Measurements from ENCODE around the gene CLDN7. TPM values are rescaled to one million over a fixed set of nuclear protein-coding genes. Genes with fewer than 3 reads are reported as not detected.

Gene CLDN7, protein sequence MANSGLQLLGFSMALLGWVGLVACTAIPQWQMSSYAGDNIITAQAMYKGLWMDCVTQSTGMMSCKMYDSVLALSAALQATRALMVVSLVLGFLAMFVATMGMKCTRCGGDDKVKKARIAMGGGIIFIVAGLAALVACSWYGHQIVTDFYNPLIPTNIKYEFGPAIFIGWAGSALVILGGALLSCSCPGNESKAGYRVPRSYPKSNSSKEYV
- total RNA-seq: 223 and 297 TPM in 2 replicates

DNA sequence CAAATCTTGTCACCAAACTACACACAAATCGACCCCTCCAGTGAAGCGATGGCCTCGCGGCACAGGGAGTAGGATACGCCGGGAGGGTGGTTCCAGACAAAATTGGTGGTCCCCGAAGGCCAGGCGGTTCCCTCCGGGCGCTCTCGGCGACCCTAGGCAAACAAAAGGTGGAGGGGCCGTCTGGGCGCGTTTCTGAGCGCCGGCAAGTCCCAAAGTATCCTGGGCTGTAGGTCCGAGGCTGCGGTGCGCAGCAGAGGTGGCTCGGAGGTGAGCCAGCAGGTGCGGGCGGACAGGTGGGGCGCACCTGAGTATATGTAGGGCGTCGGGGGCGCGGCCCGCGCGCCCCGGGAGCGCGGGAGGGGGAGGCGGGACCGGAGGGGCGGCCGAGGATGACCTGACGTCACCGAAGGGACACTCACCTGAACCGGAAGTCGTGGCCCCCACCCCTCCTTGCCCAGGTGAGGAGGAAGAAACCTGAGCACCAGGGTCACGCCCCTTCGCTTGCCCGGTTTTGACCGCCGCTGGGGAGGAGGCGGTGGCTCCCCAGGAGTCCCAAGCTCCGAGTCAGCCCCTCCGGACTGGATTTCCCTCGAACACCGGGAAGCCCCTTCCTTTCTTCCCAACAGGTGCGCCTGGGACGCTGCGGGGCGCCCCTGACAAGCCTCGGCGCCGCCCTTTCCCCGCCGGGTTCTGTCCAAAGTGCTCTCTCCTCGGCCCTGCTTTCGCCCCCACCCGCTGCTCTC is at the start of gene CLDN7:
CLDN7 (minus strand) TSS at position 287 of the 743 bp plus-strand sequence. CDS start 435 bp downstream, outside the sequence.

DNA sequence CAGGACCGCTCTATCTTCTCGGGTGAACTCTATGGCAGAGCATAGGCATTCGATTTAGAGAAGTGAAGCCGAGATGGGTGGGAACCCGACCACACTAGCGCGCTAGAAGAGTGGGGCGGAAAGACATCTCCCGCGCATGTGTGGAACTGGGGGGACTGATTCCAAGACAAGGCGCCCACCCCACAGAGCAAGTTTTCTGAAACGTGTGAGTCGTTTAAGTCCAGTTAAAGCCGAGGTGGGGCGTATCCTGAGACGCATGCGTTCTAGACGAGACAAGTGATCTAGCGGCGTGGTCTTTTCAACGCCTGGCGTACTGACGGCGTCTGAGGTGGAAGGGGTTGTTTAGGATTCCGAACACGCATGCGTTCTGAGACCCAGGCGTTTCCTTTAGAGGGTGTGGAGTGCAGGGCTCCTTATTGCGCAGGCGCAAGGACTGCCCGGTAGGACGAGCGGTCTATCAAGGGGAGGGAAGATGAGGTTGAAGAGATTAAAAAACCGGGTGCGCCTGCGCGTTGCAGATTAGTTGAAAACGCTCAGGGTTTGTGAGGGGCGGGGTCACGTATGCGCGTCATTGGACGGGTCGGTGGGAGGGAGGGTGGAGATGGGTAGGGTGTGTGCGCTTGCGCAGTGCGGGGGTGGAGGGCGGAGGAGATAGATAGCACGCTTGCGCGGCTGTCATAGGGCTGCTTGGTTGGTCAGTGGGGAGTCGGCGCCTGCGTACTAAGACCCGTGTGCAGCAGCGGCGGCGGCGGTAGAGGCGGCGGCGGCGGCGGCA is 44.8 kb upstream of the CLDN7 start, which contains the start of gene EIF5A:
EIF5A (plus strand) TSS at position 718 of the 775 bp plus-strand sequence. CDS start 2,008 bp downstream, outside the sequence.

DNA sequence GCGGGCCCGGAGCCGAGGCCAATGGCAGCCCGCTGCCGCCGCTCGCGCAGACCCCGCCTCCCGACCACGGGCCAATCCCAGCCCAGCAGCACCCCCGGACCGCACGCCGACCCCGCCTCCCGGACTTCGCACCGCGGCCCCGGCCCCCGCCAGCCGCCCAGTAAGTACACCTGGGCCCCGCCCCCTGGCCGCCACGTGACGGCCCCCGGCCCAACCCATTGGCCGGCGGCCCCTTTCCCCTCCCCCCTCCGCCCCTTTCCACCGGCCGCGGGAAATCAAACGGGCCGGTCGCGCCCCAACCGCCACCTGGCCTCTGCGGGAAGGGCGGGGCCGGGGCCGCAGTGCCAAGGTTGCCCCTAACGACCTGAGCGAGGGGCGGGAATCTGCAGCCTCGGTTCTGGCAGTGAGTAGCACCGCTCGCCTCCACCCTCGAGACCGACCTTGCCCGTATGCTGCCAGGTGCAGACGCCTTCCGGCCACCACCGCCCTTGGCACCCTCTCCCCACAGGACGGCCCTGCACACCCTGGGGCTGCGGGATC is 32.4 kb upstream of the CLDN7 start, which contains the start of gene YBX2:
YBX2 (minus strand) TSS at position 26 of the 540 bp plus-strand sequence. CDS start 139 bp downstream, outside the sequence.

DNA sequence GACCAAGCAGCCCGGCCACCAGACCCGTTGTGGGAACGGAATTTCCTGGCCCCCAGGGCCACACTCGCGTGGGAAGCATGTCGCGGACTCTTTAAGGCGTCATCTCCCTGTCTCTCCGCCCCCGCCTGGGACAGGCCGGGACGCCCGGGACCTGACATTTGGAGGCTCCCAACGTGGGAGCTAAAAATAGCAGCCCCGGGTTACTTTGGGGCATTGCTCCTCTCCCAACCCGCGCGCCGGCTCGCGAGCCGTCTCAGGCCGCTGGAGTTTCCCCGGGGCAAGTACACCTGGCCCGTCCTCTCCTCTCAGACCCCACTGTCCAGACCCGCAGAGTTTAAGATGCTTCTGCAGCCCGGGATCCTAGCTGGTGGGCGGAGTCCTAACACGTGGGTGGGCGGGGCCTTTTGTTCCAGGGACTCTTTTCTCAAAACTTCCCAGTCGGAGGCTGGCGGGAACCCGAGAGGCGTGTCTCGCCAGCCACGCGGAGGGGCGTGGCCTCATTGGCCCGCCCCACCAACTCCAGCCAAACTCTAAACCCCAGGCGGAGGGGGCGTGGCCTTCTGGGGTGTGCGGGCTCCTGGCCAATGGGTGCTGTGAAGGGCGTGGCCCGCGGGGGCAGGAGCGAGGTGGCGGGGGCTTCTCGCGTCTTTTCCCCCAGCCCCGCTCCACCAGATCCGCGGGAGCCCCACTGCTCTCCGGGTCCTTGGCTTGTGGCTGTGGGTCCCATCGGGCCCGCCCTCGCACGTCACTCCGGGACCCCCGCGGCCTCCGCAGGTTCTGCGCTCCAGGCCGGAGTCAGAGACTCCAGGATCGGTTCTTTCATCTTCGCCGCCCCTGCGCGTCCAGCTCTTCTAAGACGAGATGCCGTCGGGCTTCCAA is 19.0 kb upstream of the CLDN7 start, which contains the start of gene SLC2A4:
SLC2A4 (plus strand) TSS at position 645 of the 879 bp plus-strand sequence; CDS start at position 862, 217 bp downstream.

DNA sequence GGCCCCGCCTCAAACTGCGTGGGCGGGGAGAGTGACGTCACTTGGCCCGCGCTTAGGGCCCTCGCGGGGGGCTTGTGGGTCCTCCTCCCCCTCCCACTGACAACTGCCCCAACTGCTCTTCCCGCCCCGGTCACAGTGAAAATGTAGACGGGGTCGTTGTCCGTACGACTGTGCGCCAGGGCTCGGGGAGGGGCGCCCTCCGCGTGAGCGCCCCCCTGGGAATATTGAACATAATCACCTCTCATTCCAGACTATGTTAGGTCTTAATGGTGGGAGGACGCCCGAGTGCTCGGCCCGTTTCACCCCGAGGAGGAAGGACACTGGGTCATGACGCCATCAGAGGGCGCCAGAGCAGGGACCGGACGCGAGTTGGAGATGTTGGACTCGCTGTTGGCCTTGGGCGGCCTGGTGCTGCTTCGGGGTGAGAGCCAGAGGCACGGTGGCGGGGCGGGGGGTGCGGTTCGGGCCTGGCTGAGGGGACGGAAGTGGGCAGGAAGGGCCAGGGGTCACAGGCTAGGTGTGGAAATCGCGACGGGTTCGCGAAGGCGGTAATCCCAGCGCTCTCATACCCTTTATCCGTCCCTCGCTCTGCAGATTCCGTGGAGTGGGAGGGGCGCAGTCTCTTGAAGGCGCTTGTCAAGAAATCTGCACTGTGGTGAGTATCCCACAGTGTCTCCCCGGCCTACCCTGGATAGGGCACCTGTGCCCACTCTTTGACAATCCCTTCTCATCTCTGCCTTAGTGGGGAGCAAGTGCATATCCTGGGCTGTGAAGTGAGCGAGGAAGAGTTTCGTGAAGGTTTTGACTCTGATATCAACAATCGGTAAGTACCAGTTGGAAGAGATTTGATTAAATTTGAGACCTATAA is 9.9 kb downstream of the CLDN7 start, which contains the start of gene ELP5:
ELP5 (plus strand) TSS at position 40 of the 868 bp plus-strand sequence; CDS start at position 376, 336 bp downstream.

DNA sequence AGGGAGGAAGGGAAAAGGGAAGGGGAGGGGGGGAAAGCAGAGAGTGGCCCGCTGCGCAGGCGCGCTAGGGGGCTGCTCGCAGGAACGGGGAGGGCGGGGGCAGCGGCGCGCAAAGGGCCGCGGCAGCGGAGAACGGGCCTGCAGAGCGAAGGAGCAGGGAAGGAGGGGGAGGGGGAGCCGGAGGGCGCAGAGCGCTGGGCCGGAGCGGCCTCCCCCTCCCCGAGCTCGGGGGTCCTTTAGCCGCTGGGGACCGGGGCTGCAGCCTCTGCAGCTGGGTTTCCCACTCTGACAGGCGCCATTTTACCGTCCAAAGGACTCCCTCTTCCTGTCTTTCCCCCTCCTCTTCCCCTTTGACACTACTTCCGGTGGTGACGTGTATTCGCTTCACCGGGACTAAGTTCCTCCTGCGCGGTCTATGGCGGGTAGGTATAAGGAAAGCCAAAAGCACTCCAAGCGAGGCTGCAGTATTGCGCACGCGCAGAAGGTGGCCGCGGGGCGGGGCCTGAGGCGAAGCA is 10.6 kb downstream of the CLDN7 start, which contains the start of gene CTDNEP1:
CTDNEP1 (minus strand) TSS at position 74 of the 515 bp plus-strand sequence. CDS start 438 bp downstream, outside the sequence.

GRCh38 chr17:7241783-7242716 is 20.2 kb downstream of the CLDN7 start, which contains the start of gene GABARAP:
Gene GABARAP, minus strand, starts transcription at chr17:7242449. Its CDS starts 119 bp downstream, at chr17:7242330.

DNA sequence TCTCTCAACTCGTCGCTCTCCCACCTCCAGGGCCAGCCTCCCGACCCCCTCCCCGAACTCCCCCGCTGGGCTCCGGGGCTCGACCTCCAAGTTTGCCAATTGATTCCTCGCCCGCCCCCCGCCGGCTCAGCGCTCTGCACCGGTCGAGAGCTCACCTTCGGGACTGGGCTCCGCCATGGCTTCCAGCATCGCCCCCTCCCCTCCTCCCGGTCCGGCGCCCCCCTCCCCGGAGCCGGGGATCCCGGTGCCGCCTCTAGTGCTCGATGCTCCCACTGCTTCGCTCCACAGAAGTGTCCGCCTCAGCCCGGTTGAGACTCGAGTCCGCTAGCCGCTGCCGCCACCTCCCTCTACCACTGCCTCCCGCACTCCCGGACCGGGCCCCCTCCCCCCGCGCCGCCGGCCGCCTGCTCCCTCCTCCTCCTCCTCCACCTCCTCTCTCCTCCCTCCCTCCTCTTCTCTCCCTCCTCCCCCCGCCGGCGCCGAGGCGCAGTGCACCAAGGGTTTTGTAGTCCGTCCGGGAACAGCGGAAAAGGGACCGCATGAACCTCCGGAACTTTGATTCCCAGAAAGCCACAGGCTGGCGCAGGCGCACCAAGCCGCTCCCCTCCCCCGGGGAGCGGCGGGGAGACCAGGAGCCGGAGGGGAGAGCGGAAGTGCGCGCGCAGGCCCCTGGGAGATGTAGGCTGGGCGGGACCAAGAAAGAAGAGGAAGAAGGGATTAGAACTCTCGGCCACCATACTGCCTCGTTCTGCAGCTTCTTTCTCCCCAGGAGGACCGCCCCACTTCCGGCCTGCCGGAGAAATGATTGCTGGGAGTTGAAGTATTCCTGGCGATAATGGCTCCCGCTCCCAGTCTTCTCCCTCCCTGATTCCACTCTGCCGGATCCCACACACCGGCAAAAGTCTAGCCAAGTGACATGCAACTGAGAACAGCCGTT is 22.9 kb downstream of the CLDN7 start, which contains the start of gene PHF23:
PHF23 (minus strand) TSS at position 367 of the 937 bp plus-strand sequence; CDS start at position 189, 178 bp downstream.

DNA sequence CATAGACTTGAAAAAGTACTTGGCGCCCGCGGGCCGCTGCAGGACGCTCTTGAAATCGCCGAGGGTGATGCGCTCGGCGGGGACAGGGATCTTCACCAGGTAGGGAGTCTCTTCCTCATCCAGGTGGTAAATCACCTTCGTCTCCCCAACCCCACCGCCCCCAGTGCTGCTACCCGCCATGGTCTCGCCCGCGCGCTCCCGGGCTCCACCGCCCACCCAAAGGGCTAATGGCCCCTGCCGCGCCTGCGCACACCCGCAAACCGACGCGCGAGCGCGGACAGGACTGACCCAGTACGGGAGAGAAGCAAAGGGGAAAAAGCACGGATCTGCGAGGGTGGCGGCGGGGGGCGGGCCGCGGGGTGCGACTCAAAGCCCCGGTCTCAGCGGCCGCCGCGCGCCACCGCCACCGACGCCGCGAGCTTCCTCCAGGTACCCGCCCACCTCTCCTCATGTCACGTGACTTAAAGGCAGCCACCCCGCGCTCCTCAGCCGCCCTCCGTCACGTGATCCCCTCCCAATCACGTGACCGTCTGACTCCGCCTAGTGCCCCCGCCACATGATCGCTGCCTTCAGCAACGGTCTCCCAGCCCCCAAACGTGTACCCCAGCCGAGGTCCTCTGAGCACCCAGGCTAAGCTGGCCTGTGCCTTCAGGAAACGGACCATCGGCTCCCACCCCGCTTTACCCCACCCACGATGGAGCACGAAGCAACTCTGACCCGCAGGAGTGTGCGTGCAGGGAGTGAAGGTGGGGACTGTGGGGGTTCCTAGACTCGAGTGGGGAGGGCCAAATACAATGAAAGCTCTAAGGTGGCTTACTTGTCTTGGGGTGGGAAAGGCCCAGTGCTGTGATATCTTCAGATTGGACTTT is 28.0 kb downstream of the CLDN7 start, which contains the start of gene DVL2:
DVL2 (minus strand) TSS at position 435 of the 869 bp plus-strand sequence; CDS start at position 180, 255 bp downstream.

GRCh38 chr17:7219812-7220592 is 42.3 kb downstream of the CLDN7 start, which contains the start of the genes ACADVL and DLG4:
Gene ACADVL, plus strand, starts transcription at chr17:7219938. Its CDS starts 47 bp downstream, at chr17:7219985.
Gene DLG4, minus strand, starts transcription at chr17:7219836.

Other genes with a start within 250 kb of the CLDN7 start
- gene RNASEK, start 249.9 kb downstream of the CLDN7 start, total RNA-seq: 10.7 and 14.7 TPM in 2 replicates
- gene BCL6B, start 239.4 kb downstream of the CLDN7 start, total RNA-seq: under 0.01 TPM in 2 replicates
- 0.48 and 0.85 TPM in 2 replicates for gene SLC16A13, start 226.5 kb downstream of the CLDN7 start, total RNA-seq
- gene SLC16A11, start 218.4 kb downstream of the CLDN7 start, total RNA-seq: 0.24 and 0.43 TPM in 2 replicates
- gene CLEC10A, start 182.2 kb downstream of the CLDN7 start, total RNA-seq: not detected in 2 replicates
- gene ASGR2, start 147.7 kb downstream of the CLDN7 start, total RNA-seq: not detected in 2 replicates
- gene ASGR1, start 83.1 kb downstream of the CLDN7 start, total RNA-seq: 0.64 TPM in 1 of 2 replicates, not detected in the other
- gene DLG4, start 42.6 kb downstream of the CLDN7 start, total RNA-seq: 1.9 and 6.0 TPM in 2 replicates
- 252 and 304 TPM in 2 replicates for gene ACADVL, start 42.5 kb downstream of the CLDN7 start, total RNA-seq
- gene DVL2, start 28.0 kb downstream of the CLDN7 start, total RNA-seq: 45.5 and 66.3 TPM in 2 replicates
- gene PHF23, start 23.0 kb downstream of the CLDN7 start, total RNA-seq: 24.9 and 36.4 TPM in 2 replicates
- 109 and 134 TPM in 2 replicates for gene GABARAP, start 20.0 kb downstream of the CLDN7 start, total RNA-seq
- 20.5 and 25.4 TPM in 2 replicates for gene CTDNEP1, start 10.7 kb downstream of the CLDN7 start, total RNA-seq
- gene ELP5, start 10.3 kb downstream of the CLDN7 start, total RNA-seq: 14.5 TPM in 2 replicates
- gene SLC2A4, start 19.2 kb upstream of the CLDN7 start, total RNA-seq: 0.24 TPM in 1 of 2 replicates, not detected in the other
- 0.43 and 0.96 TPM in 2 replicates for gene YBX2, start 32.2 kb upstream of the CLDN7 start, total RNA-seq
- 273 and 472 TPM in 2 replicates for gene EIF5A, start 45.1 kb upstream of the CLDN7 start, total RNA-seq
- 32.2 and 33.7 TPM in 2 replicates for gene GPS2, start 52.9 kb upstream of the CLDN7 start, total RNA-seq
- gene NEURL4, start 66.9 kb upstream of the CLDN7 start, total RNA-seq: 14.5 and 17.6 TPM in 2 replicates
- 0.21 and 1.9 TPM in 2 replicates for gene ACAP1, start 74.1 kb upstream of the CLDN7 start, total RNA-seq
- 28.1 and 54.0 TPM in 2 replicates for gene KCTD11, start 89.7 kb upstream of the CLDN7 start, total RNA-seq
- not detected in 2 replicates for gene TMEM95, start 92.7 kb upstream of the CLDN7 start, total RNA-seq
- 9.9 and 11.9 TPM in 2 replicates for gene TNK1, start 118.6 kb upstream of the CLDN7 start, total RNA-seq
- 15.8 and 35.2 TPM in 2 replicates for gene PLSCR3, start 132.0 kb upstream of the CLDN7 start, total RNA-seq
- gene TMEM256, start 141.6 kb upstream of the CLDN7 start, total RNA-seq: 125 and 144 TPM in 2 replicates
- 1.9 TPM in 2 replicates for gene NLGN2, start 145.4 kb upstream of the CLDN7 start, total RNA-seq
- gene SPEM1, start 157.8 kb upstream of the CLDN7 start, total RNA-seq: not detected in 2 replicates
- not detected in 2 replicates for gene SPEM2, start 163.1 kb upstream of the CLDN7 start, total RNA-seq
- not detected in 2 replicates for gene SPEM3, start 166.4 kb upstream of the CLDN7 start, total RNA-seq
- gene TMEM102, start 173.0 kb upstream of the CLDN7 start, total RNA-seq: 13.4 and 28.7 TPM in 2 replicates
- 23.7 and 32.8 TPM in 2 replicates for gene FGF11, start 177.0 kb upstream of the CLDN7 start, total RNA-seq
- gene CHRNB1, start 182.6 kb upstream of the CLDN7 start, total RNA-seq: 6.2 and 8.7 TPM in 2 replicates
- gene ZBTB4, start 217.2 kb upstream of the CLDN7 start, total RNA-seq: 16.4 and 22.4 TPM in 2 replicates
- not detected in 2 replicates for gene SLC35G6, start 219.0 kb upstream of the CLDN7 start, total RNA-seq
- gene POLR2A, start 221.9 kb upstream of the CLDN7 start, total RNA-seq: 40.7 and 46.7 TPM in 2 replicates

Data from tracheal epithelial cell (primary cell).